Prostate gland (tissue), 2 donors: ENCODE measurements around the gene TBC1D16.

ENCODE experiments used
- CTCF ChIP-seq, 4 experiments: fragments of 200-600 bp in 2 of 4; fragments of 450-650 bp in 2 of 4; sonication (generic) in 2 of 4; IDR thresholded peaks; 1 replicate in 3 of 4; 2 replicates in 1 of 4; pipeline ENCODE4 v1.5.1; 2016 to 2019; ENCODE audit warnings: antibody characterized with exemption in 4 of 4, mild to moderate bottlenecking in 2 of 4, moderate library complexity in 2 of 4
- POLR2AphosphoS5 ChIP-seq: sonication (generic); formaldehyde crosslinking; IDR thresholded peaks from one replicate; pipeline ENCODE4 v1.6.1; 2017; ENCODE audit warnings: antibody characterized with exemption

- TF ChIP-seq CTCF (IDR thresholded peaks at IDR 0.05) = no peak
- TF ChIP-seq POLR2AphosphoS5 = no peak
Observed at GRCh38 chr17:79990704-79991103, 45.0 kb downstream of the TBC1D16 start.
